Esophagus mucosa (tissue), 1 donor: ENCODE data around the gene PPM1H. TPM values are rescaled to one million over a fixed set of nuclear protein-coding genes. Genes with fewer than 3 reads are reported as not detected.
"Not testable (repeated sequence)": the region's sequence is repeated elsewhere in the genome, so short reads cannot be mapped to it uniquely, and the experiment has no call there.

ENCODE experiments used
- ATAC-seq: fragments of 200-7000 bp; cut with Tn5 transposase; one replicate; pipeline ENCODE4 v1.9.1; 2020
- total RNA-seq: library from RNA; stranded (reverse); gene quantifications from one replicate; pipeline ENCODE4 v1.2.4, GENCODE V29; 2023
- donor health status: DM: yes; HTN: yes; CAD: no.

Gene PPM1H
- total RNA-seq, 1 donor from 2014 or later: 0.56 TPM

- ATAC-seq: no peak
Observed at GRCh38 chr12:62907561-62907960, 27.4 kb downstream of the PPM1H start.

- no peak for ATAC-seq
Observed at GRCh38 chr12:62907078-62907477, 27.9 kb downstream of the PPM1H start.

DNA sequence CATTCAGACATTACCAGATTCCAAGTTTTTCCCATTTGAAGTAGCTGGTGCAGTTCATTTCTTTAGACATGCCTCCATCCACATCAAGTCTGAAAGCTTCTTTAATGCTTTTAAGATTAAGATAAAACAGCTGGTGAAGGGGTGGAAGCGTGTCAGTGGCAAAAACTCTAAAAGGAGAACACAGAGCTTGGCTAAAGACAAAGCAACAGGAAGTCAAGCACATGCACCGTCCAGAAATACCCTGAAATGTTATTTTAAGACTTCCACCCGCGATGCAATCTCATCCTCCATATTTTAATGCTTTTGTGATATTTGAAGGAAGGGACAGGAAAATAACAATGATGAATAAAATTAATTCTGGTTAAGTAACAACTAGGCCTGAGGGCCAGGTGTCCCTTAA lies 31.8 kb downstream of the PPM1H start:
- no peak for ATAC-seq

DNA sequence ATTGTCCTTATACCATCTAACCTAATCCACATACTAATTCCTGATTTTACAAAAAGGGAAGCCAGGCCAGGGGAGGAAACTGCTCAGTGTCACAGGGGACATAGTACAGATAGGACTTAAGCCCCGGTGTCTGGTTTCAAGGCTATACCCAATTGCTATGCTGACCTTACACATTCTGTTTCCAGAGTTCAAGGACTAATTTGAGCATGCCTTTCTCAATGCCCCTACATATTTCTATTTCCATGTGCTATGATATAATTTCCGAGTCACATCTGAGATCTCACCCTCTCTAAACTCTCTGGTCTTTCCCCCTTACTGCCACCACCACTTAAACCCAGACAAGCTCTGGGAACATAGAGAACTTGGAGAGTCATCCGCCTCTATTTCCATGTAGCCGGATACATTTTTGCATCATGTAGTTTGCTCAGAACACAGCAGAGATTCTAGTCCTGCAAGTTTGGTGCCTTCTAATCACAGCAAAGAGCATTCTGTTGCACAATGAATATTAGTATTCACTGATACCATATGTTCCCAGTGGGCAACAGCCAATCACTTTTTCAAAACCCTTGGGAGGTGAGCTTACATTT lies 34.2 kb downstream of the PPM1H start:
- no peak for ATAC-seq

DNA sequence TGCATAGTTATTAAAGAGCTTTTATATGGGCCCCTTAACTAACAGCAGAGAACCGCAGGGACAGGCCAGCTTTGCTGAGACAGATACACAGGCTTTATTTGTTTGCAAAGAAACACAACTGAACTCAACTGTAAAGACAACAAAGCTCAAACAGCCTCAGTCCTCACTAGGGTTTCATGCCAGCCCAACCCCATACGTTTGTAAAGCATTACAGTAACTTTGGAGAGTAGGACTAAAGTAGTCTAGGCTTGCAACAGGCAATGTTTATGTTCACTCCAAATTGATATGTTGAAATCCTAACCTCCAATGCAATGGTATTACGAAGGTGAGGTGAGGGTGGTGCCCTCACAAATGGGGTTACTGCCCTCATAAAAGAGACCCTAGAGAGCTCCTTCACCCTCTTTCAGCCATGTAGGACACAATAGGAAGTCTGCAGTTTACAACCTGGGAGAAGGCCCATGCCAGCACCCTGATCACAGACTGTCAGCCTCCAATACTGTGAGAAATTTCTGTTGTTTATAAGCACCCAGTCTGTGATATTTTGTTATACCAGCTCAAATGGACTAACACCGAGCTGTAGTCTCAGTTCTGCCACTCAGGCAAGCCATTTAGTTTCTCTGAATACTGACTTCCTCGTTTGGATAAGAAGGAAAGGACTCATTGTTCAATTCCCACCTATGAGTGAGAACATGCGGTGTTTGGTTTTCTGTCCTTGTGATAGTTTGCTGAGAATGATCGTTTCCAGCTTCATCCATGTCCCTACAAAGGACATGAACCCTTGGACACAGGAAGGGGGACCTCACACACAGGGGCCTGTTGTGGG lies 35.2 kb downstream of the PPM1H start:
- ATAC-seq: no peak

GRCh38 chr12:62898526-62898925 lies 36.4 kb downstream of the PPM1H start:
- ATAC-seq: no peak

DNA sequence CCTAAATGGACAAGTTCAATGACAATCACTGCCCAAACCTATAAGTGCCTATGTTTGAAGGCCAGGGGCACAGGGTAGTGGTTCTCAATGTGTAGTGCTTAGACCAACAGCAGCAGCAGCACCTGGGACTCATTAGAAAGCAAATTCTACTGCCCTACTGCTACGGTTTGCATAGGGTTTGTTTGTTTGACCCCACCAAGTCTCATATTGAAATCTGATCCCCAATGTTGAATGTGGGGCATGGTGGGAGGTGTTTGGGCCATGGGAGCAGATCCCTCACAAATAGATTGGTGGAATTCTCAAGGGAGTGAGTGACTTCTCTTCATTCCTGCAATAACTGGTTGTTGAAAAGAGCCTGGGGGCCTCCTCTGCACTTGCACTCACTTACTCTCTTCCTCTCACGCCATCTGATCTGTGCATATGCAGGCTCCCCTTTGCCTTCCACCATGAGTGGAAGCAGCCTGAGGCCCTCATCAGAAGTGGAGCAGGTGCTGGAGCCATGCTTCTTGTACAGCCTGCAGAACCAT lies 39.5 kb downstream of the PPM1H start:
- no peak for ATAC-seq

- no peak for ATAC-seq
Observed at GRCh38 chr12:62893276-62893675, 41.7 kb downstream of the PPM1H start.

GRCh38 chr12:62891805-62892549 lies 43.0 kb downstream of the PPM1H start:
- ATAC-seq: no peak

- no peak for ATAC-seq
Observed at GRCh38 chr12:62888454-62889110, 46.4 kb downstream of the PPM1H start.

DNA sequence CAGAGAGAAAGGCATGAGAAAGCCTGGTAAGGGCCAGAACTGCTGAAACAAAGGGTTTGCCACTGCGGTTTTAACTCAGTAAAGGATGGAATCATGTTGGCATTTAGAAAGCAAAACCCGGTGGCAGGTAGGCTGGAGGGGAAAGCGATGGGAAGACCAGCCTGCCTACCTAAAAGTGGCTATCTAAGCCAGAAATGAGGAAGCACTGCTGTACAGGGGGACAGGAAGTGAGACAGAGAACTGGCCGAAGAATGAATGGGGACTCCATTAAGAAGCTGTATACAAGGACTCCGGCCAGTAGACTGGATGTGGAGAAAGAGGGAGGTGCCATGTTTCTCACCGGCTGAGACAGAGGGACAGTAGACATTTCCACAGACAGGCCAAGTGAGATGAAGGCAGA lies 48.2 kb downstream of the PPM1H start:
- ATAC-seq: no peak

GRCh38 chr12:62885242-62885641 lies 49.7 kb downstream of the PPM1H start:
- no peak for ATAC-seq

- not testable (repeated sequence) for ATAC-seq
Observed at GRCh38 chr12:62884832-62885231, 50.1 kb downstream of the PPM1H start.

DNA sequence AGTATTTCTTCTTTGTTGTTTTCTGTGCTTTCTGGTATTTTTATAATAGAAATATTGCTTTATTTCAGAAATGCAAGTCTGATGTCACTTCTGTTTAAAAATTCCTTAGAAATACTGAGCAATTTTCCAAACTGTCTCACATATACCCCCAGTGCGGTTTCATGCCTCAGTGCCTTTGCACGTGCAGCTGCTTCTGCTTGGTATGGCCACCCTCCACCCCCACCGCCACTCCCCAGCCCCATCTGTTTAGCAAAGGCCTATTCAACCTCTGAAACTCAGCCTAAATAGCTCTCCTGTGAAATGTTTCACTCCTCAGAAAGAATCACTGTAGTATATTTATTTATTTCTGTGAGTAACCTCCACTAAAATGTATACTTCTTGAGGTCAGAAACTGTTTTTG lies 52.3 kb downstream of the PPM1H start:
- no peak for ATAC-seq

GRCh38 chr12:62882140-62882539 lies 52.8 kb downstream of the PPM1H start:
- ATAC-seq: no peak

GRCh38 chr12:62879691-62880090 lies 55.3 kb downstream of the PPM1H start:
- no peak for ATAC-seq

DNA sequence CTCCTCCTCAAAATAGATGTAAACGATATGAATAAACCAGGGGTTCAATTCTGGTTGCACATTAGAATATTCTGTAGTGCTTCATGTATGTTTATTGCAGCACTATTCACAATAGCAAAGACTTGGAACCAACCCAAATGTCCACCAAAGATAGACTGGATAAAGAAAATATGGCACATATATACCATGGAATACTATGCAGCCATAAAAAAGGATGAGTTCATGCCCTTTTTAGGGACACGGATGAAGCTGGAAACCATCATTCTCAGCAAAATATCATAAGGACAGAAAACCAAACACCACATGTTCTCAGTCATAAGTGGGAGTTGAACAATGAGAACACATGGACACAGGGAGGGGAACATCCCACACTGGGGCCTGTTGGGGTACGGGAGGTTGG lies 55.7 kb downstream of the PPM1H start:
- not testable (repeated sequence) for ATAC-seq

GRCh38 chr12:62878211-62878610 lies 56.7 kb downstream of the PPM1H start:
- no peak for ATAC-seq

GRCh38 chr12:62876938-62877548 lies 57.9 kb downstream of the PPM1H start:
- ATAC-seq: no peak

DNA sequence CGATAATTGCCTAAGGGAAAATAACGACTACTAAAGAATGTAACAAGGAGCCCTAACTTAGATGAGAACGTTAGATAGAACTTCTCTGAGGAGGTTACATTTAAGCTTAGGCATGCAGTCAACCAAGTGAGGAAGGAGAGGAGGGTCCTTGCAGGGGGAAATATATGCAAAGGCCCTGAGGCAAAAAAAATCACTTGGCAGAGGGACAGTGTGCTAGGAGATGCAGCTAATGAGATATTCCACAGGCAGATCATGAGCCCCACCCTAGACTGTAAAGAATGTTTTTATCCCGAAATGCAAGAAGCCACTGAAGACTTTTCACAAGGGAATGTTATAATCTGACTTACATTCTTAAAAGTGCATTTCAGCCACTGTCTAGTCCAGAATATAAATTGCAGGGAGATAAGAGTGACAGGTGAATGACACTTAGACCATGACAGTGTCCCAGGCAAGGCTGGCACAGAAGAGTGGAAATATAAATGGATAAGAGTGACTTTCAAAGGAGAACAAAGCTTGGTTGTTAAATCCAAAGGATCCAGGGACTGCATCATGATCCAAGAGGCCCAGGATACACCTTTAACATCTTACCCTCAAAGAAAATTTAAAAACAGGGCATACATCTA lies 61.0 kb downstream of the PPM1H start:
- ATAC-seq: no peak

- ATAC-seq: no peak
Observed at GRCh38 chr12:62873116-62873825, 61.7 kb downstream of the PPM1H start.
